Fibroblast of skin of abdomen (primary cell): Measurements from ENCODE around the gene KRT6C.
"Not testable (repeated sequence)": the region's sequence is repeated elsewhere in the genome, so short reads cannot be mapped to it uniquely, and the experiment has no call there.

Experiments used
- DNase-seq: peaks from one replicate; pipeline ENCODE4 v3.0.0-alpha.2; 2013

KRT6C gene

DNA sequence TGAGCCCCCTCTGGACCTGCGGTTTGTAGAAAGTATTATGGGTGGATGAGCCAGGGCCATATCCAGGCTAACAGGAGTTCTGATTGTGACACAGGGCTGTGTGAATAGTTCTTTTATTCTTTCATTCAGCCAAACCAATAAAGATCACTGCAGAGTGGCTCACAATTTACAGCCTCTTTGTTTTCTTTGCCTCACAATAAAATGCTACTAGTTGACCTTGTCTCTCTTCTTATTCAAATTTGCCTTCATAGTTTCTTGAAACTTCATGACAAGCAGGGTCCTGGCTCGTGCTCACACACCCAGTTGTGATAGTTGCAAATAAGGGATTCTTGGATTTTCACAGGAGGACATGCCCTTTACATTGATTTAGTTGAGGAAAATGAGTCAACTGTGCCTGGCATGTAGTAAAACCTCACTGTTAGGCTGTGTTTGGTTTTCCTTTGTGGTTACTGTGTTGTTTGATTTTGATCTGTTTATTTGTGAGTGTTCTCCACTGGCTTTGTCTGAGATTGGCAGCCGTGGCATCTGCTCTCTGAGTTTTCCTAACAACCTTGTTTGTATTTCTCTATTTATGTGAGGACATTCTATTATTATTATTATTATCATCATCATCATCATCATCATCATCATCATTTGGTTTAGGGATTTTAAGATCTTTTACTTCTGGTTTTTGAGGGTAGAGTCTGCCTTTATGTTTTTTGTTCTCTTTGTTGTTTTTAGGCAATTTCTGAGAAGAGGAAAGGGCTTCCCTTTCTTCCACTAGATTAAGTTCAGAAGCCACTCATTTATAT is 19.0 kb downstream of the KRT6C start:
- DNase-seq: no peak

- no peak for DNase-seq
Observed at GRCh38 chr12:52452101-52452500, 21.5 kb downstream of the KRT6C start, which contains the start of gene KRT6B. TSS of gene KRT6B (minus strand) at chr12:52452146. CDS start at chr12:52452078, 68 bp downstream.

GRCh38 chr12:52448228-52448627 is 25.4 kb downstream of the KRT6C start:
- DNase-seq: no peak

DNA sequence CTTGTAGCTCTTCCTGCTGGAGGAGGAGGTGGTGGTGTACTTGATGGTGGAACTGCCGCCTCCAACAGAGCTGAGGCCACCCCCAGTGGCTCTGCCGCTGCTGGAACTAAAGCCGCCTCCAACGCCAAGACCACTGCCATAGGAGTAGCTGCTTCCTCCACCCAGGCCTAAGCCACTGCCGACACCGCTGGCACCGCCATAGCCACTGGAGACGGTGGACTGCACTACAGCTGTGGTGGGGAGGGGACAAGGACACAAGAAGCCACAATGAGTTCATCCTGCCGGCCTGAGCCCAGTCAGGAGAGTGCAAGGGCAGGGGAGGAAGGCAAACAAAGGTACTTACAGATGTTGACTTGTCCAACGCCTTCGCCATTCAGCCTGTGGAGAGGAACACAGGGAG is 26.4 kb downstream of the KRT6C start:
- not testable (repeated sequence) for DNase-seq

DNA sequence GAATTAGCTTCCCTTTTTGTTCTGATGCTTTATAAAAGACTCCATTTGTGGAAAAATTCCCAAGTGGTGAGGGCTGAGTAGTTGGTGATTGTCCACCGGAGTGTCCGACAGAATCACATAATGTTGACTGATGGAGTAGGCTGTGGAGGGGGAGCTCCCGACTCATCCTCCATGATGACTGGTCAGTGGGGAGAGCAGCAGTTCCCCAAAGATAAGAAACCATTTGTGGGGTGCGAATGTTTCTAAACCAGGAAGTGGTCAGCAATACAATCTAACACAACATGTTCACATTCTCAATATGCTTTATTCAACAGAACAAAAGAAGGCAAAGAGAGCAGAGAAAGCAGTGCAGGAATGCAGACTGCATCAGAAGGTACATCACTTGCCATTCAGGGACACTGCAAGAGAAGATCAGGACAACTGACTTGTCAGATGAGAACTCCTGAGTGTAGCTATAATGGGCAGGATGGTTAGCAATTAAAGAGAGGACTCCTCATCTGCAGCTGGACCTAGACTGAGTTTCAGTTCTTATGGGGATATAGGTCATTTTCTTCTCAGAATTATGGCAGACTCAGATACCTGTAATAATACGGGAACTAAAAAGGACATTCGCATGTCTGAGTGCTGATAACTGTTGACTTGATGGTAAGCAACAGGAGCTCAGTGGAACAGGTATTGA is 27.1 kb downstream of the KRT6C start:
- no peak for DNase-seq

GRCh38 chr12:52445876-52446275 is 27.7 kb downstream of the KRT6C start:
- no peak for DNase-seq

- DNase-seq: no peak
Observed at GRCh38 chr12:52444647-52445595, 28.7 kb downstream of the KRT6C start.

GRCh38 chr12:52443966-52444365 is 29.6 kb downstream of the KRT6C start:
- no peak for DNase-seq

- DNase-seq: peak; percentile 95
Observed at GRCh38 chr12:52442600-52443061, 31.0 kb downstream of the KRT6C start.

DNA sequence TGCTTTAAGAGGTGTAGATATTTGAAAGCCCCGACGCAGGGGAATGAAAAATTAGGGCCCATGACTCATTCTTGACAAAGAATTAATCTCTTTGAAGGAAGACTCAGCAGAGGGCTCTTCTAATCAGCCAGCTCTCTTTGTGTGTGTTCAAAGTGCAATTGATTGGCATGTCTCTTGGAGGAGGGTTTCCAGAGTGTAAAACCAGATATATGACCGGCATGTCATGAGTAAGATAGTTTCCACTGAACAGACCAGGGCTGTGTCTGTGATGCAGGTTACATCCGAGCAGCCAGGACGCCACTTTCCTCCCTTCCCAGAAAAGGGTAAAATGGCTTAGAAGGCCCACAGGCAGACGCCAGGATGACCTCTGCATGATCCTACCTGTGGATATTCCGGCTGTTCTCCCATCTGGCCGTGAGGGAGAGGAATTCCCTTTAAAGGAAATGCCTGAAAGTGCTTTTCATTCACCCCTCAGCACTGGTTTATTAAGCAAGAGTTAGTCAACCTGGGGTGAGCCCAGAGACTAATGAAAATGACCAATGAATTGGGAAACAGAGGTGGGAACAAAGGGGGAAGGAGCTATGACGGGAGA is 32.2 kb downstream of the KRT6C start:
- peak; percentile 63 for DNase-seq

- peak; percentile 81 for DNase-seq
Observed at GRCh38 chr12:52440821-52441319, 32.7 kb downstream of the KRT6C start.

DNA sequence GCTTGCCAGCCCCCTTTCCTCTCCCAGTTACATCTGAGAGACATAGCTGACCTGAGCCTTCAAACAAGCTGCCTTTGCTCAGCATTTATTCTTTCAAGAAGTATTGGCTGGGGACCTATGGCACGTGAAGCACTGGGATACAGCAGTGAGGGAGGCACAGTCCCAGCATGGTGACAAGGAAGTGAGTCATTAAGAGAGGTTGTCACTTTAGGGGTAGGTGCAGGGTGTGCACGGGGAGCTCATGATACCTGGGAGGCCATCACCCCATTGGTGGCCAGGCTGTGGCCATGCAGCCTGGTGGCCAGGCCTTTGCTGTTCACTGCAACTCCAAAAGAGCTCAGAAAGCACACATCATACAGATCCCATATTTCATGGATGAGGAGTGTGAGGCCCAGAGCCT is 33.8 kb downstream of the KRT6C start:
- no peak for DNase-seq

- DNase-seq: no peak
Observed at GRCh38 chr12:52439420-52439819, 34.2 kb downstream of the KRT6C start.

DNA sequence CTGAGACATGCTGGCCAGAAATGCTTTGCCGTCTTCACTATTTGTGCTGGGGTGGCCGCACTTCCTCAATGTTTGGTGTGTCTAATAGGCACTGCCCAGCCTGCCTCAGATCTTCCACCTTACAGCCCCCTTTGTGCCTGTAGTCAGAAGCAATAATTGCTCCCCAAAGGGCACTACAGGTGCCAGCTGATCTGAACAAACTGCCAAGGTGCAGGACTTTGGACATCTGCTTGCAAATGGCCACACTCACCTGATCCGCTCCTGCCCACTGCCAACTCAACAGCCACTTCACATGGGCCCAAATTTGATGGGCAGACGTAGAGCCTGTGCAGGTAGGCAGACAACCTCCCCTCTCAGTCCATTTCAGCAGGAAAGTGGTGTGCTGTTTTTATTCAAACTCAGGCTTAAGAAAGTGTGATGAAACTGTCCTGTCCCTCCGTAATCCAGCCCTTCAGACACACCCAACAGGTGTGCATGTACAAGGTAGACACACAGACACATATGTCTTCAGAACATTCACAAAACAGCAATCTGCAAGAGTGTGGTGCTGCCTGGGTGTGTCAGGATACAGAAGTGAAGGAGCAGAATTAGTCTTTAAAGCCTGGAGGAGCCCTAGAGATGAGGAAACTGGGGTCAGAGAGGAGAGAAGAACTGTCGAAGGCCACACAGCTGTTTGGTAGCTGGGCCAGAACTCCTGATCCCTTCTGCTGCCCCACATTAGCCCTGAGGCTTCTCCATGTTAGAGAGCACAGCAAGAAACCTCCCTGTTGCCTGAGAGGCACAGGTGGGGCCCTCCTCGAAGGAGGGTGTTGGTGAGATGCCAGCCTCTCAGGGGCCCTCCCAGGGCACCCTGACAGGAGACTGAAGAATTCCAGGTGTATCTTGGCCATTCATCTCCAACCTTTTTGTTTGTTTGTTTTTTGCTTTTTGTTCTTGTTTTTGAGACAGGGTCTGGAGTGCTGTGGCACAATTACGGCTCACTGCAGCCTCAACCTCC is 35.0 kb downstream of the KRT6C start:
- no peak for DNase-seq

GRCh38 chr12:52437508-52437907 is 36.1 kb downstream of the KRT6C start:
- no peak for DNase-seq

GRCh38 chr12:52436828-52437474 is 36.7 kb downstream of the KRT6C start:
- DNase-seq: no peak

GRCh38 chr12:52436000-52436827 is 37.4 kb downstream of the KRT6C start:
- DNase-seq: peak; percentile 52

- DNase-seq: no peak
Observed at GRCh38 chr12:52435659-52435999, 38.0 kb downstream of the KRT6C start.

GRCh38 chr12:52434760-52435530 is 38.7 kb downstream of the KRT6C start:
- peak; percentile 25 for DNase-seq
